Ishikawa (cell line): ENCODE measurements around the gene CIAO2B.
A peak's percentile ranks its signal among the peaks of the same experiment; 100 is the strongest.

ENCODE experiments used
- CEBPB ChIP-seq: IDR thresholded peaks from 2 replicates; pipeline ENCODE4 v1.6.1; 2012
- CREB1 ChIP-seq: IDR thresholded peaks from 2 replicates; pipeline ENCODE4 v1.6.1; 2012; ENCODE audit warnings: low read depth
- EGR1 ChIP-seq: IDR thresholded peaks from 2 replicates; pipeline ENCODE4 v1.6.1; 2012
- EP300 ChIP-seq: IDR thresholded peaks from 2 replicates; pipeline ENCODE4 v1.6.1; 2012; ENCODE audit warnings: borderline replicate concordance
- FOXM1 ChIP-seq: IDR thresholded peaks from 2 replicates; pipeline ENCODE4 v1.6.1; 2012; ENCODE audit warnings: low read depth, borderline replicate concordance
- NFIC ChIP-seq: IDR thresholded peaks from 2 replicates; pipeline ENCODE4 v1.6.1; 2012
- RAD21 ChIP-seq: IDR thresholded peaks from 2 replicates; pipeline ENCODE4 v1.6.1; 2012; ENCODE audit warnings: low read depth
- TAF1 ChIP-seq: IDR thresholded peaks from 2 replicates; pipeline ENCODE4 v1.6.1; 2012; ENCODE audit warnings: low read depth, mild to moderate bottlenecking
- TCF12 ChIP-seq: IDR thresholded peaks from 2 replicates; pipeline ENCODE4 v1.6.1; 2012; ENCODE audit warnings: low read depth
- TEAD4 ChIP-seq: IDR thresholded peaks from 2 replicates; pipeline ENCODE4 v1.6.1; 2012
- YY1 ChIP-seq: IDR thresholded peaks from 2 replicates; pipeline ENCODE4 v1.6.1; 2012; ENCODE audit warnings: low read depth
- ZBTB7A ChIP-seq: IDR thresholded peaks from 2 replicates; pipeline ENCODE4 v1.6.1; 2012; ENCODE audit warnings: low read depth
- TF ChIP-seq, protein P1 (sequence below): IDR thresholded peaks from 2 replicates; pipeline ENCODE4 v1.6.1; 2012; ENCODE audit warnings: low read depth, mild to moderate bottlenecking
- TF ChIP-seq, protein P2 (sequence below): IDR thresholded peaks from 2 replicates; pipeline ENCODE4 v1.6.1; 2012
- TF ChIP-seq, protein P3 (sequence below): IDR thresholded peaks from 2 replicates; pipeline ENCODE4 v1.6.1; 2012

Gene CIAO2B

DNA sequence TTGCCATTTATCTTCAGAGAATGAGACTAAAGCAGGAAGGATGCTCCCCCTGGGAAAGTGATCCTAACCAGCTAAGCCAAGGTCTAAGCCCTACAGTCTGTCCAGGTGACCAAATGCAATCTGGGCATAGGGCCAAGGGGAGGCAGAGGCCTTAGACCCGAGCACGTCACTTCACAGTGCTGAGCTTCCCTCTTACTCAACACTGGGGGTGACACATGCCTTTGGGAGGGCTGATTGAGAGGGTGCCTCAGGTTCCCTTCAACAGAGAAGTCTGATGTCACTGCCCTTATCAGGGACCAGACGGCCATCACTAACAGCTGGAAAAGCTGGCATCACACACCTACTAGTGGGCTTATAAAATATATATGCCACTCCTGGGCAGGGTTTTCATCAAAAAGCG lies 4.0 kb downstream of the CIAO2B start:
- TF ChIP-seq, protein P1, sequence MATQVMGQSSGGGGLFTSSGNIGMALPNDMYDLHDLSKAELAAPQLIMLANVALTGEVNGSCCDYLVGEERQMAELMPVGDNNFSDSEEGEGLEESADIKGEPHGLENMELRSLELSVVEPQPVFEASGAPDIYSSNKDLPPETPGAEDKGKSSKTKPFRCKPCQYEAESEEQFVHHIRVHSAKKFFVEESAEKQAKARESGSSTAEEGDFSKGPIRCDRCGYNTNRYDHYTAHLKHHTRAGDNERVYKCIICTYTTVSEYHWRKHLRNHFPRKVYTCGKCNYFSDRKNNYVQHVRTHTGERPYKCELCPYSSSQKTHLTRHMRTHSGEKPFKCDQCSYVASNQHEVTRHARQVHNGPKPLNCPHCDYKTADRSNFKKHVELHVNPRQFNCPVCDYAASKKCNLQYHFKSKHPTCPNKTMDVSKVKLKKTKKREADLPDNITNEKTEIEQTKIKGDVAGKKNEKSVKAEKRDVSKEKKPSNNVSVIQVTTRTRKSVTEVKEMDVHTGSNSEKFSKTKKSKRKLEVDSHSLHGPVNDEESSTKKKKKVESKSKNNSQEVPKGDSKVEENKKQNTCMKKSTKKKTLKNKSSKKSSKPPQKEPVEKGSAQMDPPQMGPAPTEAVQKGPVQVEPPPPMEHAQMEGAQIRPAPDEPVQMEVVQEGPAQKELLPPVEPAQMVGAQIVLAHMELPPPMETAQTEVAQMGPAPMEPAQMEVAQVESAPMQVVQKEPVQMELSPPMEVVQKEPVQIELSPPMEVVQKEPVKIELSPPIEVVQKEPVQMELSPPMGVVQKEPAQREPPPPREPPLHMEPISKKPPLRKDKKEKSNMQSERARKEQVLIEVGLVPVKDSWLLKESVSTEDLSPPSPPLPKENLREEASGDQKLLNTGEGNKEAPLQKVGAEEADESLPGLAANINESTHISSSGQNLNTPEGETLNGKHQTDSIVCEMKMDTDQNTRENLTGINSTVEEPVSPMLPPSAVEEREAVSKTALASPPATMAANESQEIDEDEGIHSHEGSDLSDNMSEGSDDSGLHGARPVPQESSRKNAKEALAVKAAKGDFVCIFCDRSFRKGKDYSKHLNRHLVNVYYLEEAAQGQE = no peak
- TF ChIP-seq NFIC = peak; percentile 60; the same call in 1 of the 2 replicates

DNA sequence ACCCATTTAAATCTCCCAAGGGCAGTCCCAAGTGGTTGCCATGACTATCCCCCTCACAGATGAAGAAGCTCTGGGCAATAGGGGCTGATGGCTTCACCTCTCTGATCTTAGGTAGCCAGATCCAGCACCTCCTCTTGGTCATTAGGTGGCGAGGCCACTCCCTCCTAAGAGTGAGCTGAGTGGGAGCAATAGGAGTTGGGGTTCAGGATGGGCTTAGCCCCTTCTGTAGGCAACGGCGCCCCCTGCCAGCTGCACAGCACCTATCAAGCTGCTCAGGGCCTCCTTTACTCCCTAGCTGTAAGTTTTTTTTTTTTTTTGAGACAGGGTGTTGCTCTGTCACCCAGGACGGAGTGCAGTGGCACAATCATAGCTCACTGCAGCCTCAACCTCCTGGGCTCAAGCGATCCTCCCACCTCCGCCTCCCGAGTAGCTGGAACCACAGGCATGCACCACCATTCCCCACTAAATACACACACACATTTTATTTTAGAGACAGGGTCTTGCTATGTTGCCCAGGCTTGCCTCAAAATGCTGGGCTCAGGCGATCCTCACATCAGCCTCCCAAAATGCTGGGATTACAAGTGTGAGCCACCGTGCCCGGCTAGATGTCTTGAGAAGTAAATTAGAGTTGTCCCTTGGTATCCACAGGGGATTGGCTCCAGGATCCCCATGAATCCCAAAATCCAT lies 5.4 kb downstream of the CIAO2B start:
- TF ChIP-seq RAD21 = peak; percentile 66
- TF ChIP-seq YY1 = no peak

DNA sequence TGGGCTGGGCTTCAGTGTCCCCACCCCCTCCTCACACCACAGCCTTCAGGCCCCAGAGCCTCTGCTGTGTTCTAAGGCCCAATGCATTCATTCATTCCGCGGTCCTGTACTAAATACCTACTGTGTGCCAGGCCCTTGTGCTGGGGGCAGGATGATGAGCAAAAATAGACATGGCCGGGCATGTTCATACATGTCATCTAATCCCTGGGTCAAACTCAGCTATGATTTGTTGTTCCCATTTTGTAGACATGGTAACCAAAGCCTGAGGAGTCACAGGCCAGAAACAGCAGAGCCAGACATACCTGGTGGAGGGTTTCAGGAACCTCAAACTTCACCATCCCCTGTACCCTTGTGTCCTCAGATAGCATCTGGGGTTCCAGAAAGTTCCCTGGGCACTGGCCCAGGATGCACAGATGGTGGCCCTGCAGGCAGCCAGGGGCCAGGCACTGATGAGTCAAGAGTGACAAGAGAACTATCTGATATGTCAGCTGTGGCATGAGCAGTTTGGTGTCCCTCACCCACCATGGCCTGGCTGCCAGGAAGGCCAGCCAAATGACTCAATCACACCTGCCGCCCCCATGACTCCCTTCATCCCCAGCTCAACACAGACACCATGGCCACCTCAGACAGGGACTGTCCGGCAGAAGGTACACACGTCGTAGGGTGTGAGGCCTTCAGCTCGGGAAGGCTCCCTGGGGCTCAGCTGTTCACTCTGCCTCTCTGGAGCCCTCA lies 6.1 kb downstream of the CIAO2B start:
- TF ChIP-seq CEBPB (no peak), TCF12 (no peak), ZBTB7A (no peak), EP300 (no peak), FOXM1 (no peak), TEAD4 (no peak), EGR1 (no peak), RAD21 (no peak), CREB1 (no peak), TAF1 (no peak), YY1 (no peak)
- TF ChIP-seq, protein P1 = no peak
- TF ChIP-seq, protein P2, sequence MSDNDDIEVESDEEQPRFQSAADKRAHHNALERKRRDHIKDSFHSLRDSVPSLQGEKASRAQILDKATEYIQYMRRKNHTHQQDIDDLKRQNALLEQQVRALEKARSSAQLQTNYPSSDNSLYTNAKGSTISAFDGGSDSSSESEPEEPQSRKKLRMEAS = no peak

DNA sequence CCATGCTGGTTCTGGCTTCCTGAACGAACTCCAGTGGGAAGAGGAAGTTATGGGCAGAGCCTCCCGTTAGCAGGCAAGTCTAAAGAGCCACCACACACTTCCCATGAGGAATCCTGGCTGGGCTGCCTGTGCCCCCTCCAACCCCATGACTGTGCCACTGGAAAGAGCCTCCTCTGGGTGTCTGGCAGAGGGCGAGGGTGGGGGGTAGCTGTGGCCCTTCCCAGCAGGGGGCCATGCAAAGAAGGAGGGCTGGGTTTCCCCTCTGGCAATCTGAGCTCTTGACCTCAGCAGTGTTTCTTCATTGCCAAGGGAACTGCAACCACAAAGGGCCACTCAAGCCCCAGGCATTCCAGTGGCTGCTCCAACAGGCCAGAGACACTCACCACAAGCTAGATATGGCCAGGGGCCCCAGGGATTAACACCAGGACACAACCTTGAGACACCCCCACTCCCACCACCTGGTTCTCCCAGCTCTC lies 7.2 kb downstream of the CIAO2B start:
- TF ChIP-seq RAD21 (no peak), NFIC (no peak), TCF12 (no peak), EP300 (no peak), TAF1 (no peak), CEBPB (no peak), EGR1 (no peak), ZBTB7A (no peak), CREB1 (no peak), YY1 (no peak), FOXM1 (no peak), TEAD4 (no peak)
- TF ChIP-seq, protein P2 = no peak
- TF ChIP-seq, protein P1 = no peak
- TF ChIP-seq, protein P3, sequence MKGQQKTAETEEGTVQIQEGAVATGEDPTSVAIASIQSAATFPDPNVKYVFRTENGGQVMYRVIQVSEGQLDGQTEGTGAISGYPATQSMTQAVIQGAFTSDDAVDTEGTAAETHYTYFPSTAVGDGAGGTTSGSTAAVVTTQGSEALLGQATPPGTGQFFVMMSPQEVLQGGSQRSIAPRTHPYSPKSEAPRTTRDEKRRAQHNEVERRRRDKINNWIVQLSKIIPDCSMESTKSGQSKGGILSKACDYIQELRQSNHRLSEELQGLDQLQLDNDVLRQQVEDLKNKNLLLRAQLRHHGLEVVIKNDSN = no peak
